Mucosa of rectum (tissue), 2 donors: ENCODE data around the gene PLXDC2.
A peak's percentile ranks its signal among the peaks of the same experiment; 100 is the strongest.

Experiments used
- H3K27ac ChIP-seq, 2 donors: one replicate each; pipeline ENCODE4 v1.7.0; 2013; ENCODE audit warnings: inconsistent platforms in 2 of 2, low read depth in 2 of 2, low read length in 2 of 2
- H3K27me3 ChIP-seq, 2 donors: one replicate each; pipeline ENCODE4 v1.7.0; 2013; ENCODE audit warnings: low read length in 2 of 2; ENCODE audit not compliant: control insufficient read depth in 2 of 2, insufficient read depth in 2 of 2
- H3K36me3 ChIP-seq, 2 donors: one replicate each; pipeline ENCODE4 v1.7.0; 2013; ENCODE audit warnings: low read length in 2 of 2; ENCODE audit not compliant: control insufficient read depth in 2 of 2, insufficient read depth in 2 of 2
- H3K4me1 ChIP-seq, 2 donors: one replicate each; pipeline ENCODE4 v1.7.0; 2013; ENCODE audit warnings: low read length in 2 of 2, mild to moderate bottlenecking in 1 of 2; ENCODE audit not compliant: control insufficient read depth in 2 of 2, insufficient read depth in 2 of 2
- H3K4me3 ChIP-seq, 2 donors: one replicate each; pipeline ENCODE4 v1.7.0; 2013; ENCODE audit warnings: low read length in 2 of 2
- H3K9ac ChIP-seq, 2 donors: one replicate each; pipeline ENCODE4 v1.7.0; 2013; ENCODE audit warnings: low read length in 2 of 2, low read depth in 1 of 2, mild to moderate bottlenecking in 1 of 2
- H3K9me3 ChIP-seq, 2 donors: one replicate each; pipeline ENCODE4 v1.7.0; 2013; ENCODE audit warnings: low read length in 2 of 2; ENCODE audit not compliant: control insufficient read depth in 2 of 2
- donor health status: healthy.
- donor health status: Normal muscosa, but diverticular disease.

Gene PLXDC2

DNA sequence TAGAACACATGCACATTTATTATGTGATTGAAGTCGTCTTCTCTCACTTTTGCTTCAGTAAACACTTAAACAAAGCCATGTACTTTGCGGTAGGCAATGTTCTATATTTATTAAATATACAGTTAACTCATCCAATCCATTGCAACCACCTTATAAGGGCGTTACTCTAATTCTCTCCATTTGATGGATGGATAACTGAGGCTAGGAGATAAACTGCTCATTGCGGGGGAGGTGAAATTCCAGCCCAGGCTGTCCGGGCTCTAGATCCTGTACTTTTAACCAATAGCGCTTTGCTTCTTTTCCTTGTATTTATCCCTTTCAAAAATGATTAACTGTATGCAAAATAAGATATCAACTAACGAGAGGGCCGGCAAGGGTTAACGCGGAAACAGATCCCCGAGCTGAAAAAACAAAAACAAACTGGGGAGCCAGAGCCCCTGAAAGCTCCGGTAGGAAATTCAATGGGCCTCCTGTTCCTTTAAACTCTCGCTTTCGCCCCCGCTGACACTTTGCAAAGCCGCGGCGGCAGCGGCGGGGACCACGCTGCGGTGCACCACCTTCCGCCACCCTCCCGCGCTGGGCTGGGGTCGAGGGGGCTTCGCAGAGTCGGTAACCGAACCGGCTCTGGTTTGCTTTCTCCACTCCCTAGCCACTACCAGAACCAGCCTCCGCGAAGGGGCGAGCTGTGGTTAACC is 1.0 kb upstream of the PLXDC2 start:
- Histone ChIP-seq H3K36me3 (no peaks in the 10 kb centered on the region), H3K27ac (peak overlapping the region; percentile 86 to 89), H3K9ac (peak overlapping the region; percentile 80 to 90), H3K9me3 (no peaks in the 10 kb centered on the region), H3K27me3 (no peaks in the 10 kb centered on the region), H3K4me3 (peak overlapping the region; percentile 90 to 95), H3K4me1 (peaks cover 3 to 10% of the 10 kb centered on the region in 2 donors)

- H3K9ac ChIP-seq: peak overlapping the region; percentile 80 to 90
- peak overlapping the region; percentile 86 to 89 for H3K27ac ChIP-seq
- H3K9me3 ChIP-seq: no peaks in the 10 kb centered on the region
- no peaks in the 10 kb centered on the region for H3K27me3 ChIP-seq
- H3K4me3 ChIP-seq: peak overlapping the region; percentile 90 to 95
- H3K4me1 ChIP-seq: peaks cover 3 to 10% of the 10 kb centered on the region in 2 donors
- H3K36me3 ChIP-seq: no peaks in the 10 kb centered on the region
These were observed 361 bp upstream of the PLXDC2 start for GRCh38 chr10:19815731-19816410.

GRCh38 chr10:19817231-19817933 is 1.1 kb downstream of the PLXDC2 start:
- no peaks in the 10 kb centered on the region for H3K27me3 ChIP-seq
- H3K9ac ChIP-seq: peak overlapping the region; percentile 80 to 90
- H3K4me1 ChIP-seq: peaks cover 3 to 10% of the 10 kb centered on the region in 2 donors
- H3K4me3 ChIP-seq: peak overlapping the region; percentile 90 to 95
- peak overlapping the region; percentile 86 to 89 for H3K27ac ChIP-seq
- no peaks in the 10 kb centered on the region for H3K9me3 ChIP-seq
- H3K36me3 ChIP-seq: no peaks in the 10 kb centered on the region

- Histone ChIP-seq H3K27ac (peak overlapping the region in 1 of 2 donors; percentile 28), H3K9ac (peak overlapping the region in 1 of 2 donors; percentile 9), H3K36me3 (no peaks in the 10 kb centered on the region), H3K9me3 (no peaks in the 10 kb centered on the region), H3K4me3 (peak overlapping the region; percentile 90 to 95), H3K4me1 (peaks cover 3 to 10% of the 10 kb centered on the region in 2 donors), H3K27me3 (no peaks in the 10 kb centered on the region)
These were observed 2.6 kb downstream of the PLXDC2 start for GRCh38 chr10:19818876-19819275.

- H3K27ac ChIP-seq: peak overlapping the region; percentile 17 to 18
- no peaks in the 10 kb centered on the region for H3K36me3 ChIP-seq
- peaks cover 3 to 10% of the 10 kb centered on the region in 2 donors for H3K4me1 ChIP-seq
- peak overlapping the region in 1 of 2 donors; percentile 95 for H3K4me3 ChIP-seq
- no peaks in the 10 kb centered on the region for H3K9me3 ChIP-seq
- H3K27me3 ChIP-seq: no peaks in the 10 kb centered on the region
- peak overlapping the region in 1 of 2 donors; percentile 9 for H3K9ac ChIP-seq
These were observed 3.3 kb downstream of the PLXDC2 start for GRCh38 chr10:19819419-19820033.

GRCh38 chr10:19824381-19825342 is 8.4 kb downstream of the PLXDC2 start:
- no peaks in the 10 kb centered on the region for H3K36me3 ChIP-seq
- H3K4me3 ChIP-seq: no peak overlapping the region
- peaks cover 2 to 3% of the 10 kb centered on the region in 2 donors for H3K4me1 ChIP-seq
- no peak overlapping the region for H3K9ac ChIP-seq
- H3K27ac ChIP-seq: no peak overlapping the region
- no peaks in the 10 kb centered on the region for H3K9me3 ChIP-seq
- H3K27me3 ChIP-seq: no peaks in the 10 kb centered on the region

DNA sequence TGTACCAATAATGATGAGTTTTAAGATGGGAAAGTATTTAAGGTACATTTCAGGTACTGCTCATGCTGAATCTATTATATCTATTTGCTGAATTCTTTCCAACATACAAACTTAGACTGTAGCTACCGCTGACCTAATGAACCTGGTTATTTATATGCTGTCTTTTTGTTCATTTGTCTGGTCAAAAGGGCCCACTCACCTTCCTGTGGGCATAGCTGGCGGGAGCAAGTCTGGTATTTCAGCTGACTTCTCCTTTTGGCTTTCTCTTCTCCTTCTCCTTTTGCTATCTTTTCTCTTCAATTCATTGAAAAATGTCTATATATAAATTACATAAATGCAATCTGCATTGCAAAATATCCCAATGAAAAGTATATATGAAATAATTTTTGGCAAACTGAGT is 9.5 kb downstream of the PLXDC2 start:
- H3K36me3 ChIP-seq: no peaks in the 10 kb centered on the region
- no peak overlapping the region for H3K27ac ChIP-seq
- no peaks in the 10 kb centered on the region for H3K27me3 ChIP-seq
- peaks cover 0 to 2% of the 10 kb centered on the region in 2 donors for H3K4me1 ChIP-seq
- no peak overlapping the region for H3K9ac ChIP-seq
- no peaks in the 10 kb centered on the region for H3K9me3 ChIP-seq
- no peak overlapping the region for H3K4me3 ChIP-seq

DNA sequence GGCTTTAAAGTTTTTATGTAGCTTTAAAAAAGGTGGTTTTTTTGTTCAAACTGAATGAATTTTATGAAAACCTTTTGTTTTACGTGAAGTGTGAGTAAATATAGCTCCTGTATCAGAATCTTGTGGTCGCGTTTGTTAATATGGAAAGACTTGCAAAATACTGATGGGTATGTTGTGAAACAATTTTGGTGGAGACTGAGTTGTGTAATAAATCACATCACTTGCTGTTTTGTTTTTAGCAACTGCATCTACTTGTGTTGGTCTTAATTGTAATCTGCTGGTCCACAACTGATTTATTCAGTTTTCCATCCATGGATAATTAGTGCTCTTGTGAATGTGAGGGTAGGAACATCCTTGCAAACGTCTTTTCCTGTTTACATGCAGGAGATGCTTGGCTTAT is 10.5 kb downstream of the PLXDC2 start:
- Histone ChIP-seq H3K4me3 (no peak overlapping the region), H3K9ac (no peak overlapping the region), H3K27me3 (no peaks in the 10 kb centered on the region), H3K4me1 (peaks cover 0 to 2% of the 10 kb centered on the region in 2 donors), H3K36me3 (no peaks in the 10 kb centered on the region), H3K9me3 (no peaks in the 10 kb centered on the region), H3K27ac (no peak overlapping the region)

GRCh38 chr10:19828278-19829049 is 12.2 kb downstream of the PLXDC2 start:
- peaks cover 0 to 2% of the 10 kb centered on the region in 2 donors for H3K4me1 ChIP-seq
- no peaks in the 10 kb centered on the region for H3K27me3 ChIP-seq
- no peaks in the 10 kb centered on the region for H3K9me3 ChIP-seq
- no peak overlapping the region for H3K4me3 ChIP-seq
- no peaks in the 10 kb centered on the region for H3K36me3 ChIP-seq
- H3K27ac ChIP-seq: no peak overlapping the region
- H3K9ac ChIP-seq: no peak overlapping the region
